ENCODE measurements around the gene KRTAP12-1.
"Not testable (repeated sequence)": the region's sequence is repeated elsewhere in the genome, so short reads cannot be mapped to it uniquely, and the experiment has no call there.

The KRTAP12-1 gene

GRCh38 chr21:44697172-44697810 lies 15.3 kb upstream of the KRTAP12-1 start, which contains the start of gene KRTAP10-12:
Gene KRTAP10-12, plus strand, starts transcription at chr21:44697172. Its CDS starts 30 bp downstream, at chr21:44697202.
- not testable (repeated sequence) for DNase-seq

- DNase-seq = no peak
Measured at GRCh38 chr21:44696572-44696971, 14.6 kb upstream of the KRTAP12-1 start.

GRCh38 chr21:44695641-44696040 lies 13.7 kb upstream of the KRTAP12-1 start:
- DNase-seq = no peak

GRCh38 chr21:44695184-44695583 lies 13.2 kb upstream of the KRTAP12-1 start:
- no peak for DNase-seq

GRCh38 chr21:44694776-44695175 lies 12.8 kb upstream of the KRTAP12-1 start:
- DNase-seq = no peak

GRCh38 chr21:44692798-44693512 lies 11.0 kb upstream of the KRTAP12-1 start:
- DNase-seq = no peak

- DNase-seq = no peak
Measured at GRCh38 chr21:44691686-44692085, 9.7 kb upstream of the KRTAP12-1 start.

GRCh38 chr21:44689740-44690139 lies 7.8 kb upstream of the KRTAP12-1 start:
- DNase-seq = not testable (repeated sequence)

- no peak for DNase-seq
Measured at GRCh38 chr21:44687671-44688070, 5.7 kb upstream of the KRTAP12-1 start.

GRCh38 chr21:44686843-44687561 lies 5.0 kb upstream of the KRTAP12-1 start:
- DNase-seq = no peak

- DNase-seq = no peak
Measured at GRCh38 chr21:44686000-44686781, 4.2 kb upstream of the KRTAP12-1 start.

- DNase-seq = not testable (repeated sequence)
Measured at GRCh38 chr21:44685050-44685449, 3.1 kb upstream of the KRTAP12-1 start.

- DNase-seq = no peak
Measured at GRCh38 chr21:44684483-44684882, 2.5 kb upstream of the KRTAP12-1 start.

GRCh38 chr21:44684077-44684476 lies 2.1 kb upstream of the KRTAP12-1 start:
- no peak for DNase-seq

GRCh38 chr21:44682580-44683151 lies 703 bp upstream of the KRTAP12-1 start:
- no peak for DNase-seq

GRCh38 chr21:44681152-44681551 lies 811 bp downstream of the KRTAP12-1 start:
- no peak for DNase-seq

- no peak for DNase-seq
Measured at GRCh38 chr21:44677881-44678280, 4.1 kb downstream of the KRTAP12-1 start.

GRCh38 chr21:44671911-44672310 lies 10.1 kb downstream of the KRTAP12-1 start:
- no peak for DNase-seq

GRCh38 chr21:44670642-44671432 lies 11.1 kb downstream of the KRTAP12-1 start:
- DNase-seq = no peak

- DNase-seq = no peak
Measured at GRCh38 chr21:44667612-44668011, 14.4 kb downstream of the KRTAP12-1 start.

- DNase-seq = no peak
Measured at GRCh38 chr21:44666401-44667320, 15.3 kb downstream of the KRTAP12-1 start, which contains the start of gene KRTAP12-2. Gene KRTAP12-2, minus strand, starts transcription at chr21:44666927. Its CDS starts 41 bp downstream, at chr21:44666886.

Data from inflammatory macrophage treated with lipopolysaccharide for 4 hours (primary cell).